ENCODE data around the gene HNRNPC.

DNA sequence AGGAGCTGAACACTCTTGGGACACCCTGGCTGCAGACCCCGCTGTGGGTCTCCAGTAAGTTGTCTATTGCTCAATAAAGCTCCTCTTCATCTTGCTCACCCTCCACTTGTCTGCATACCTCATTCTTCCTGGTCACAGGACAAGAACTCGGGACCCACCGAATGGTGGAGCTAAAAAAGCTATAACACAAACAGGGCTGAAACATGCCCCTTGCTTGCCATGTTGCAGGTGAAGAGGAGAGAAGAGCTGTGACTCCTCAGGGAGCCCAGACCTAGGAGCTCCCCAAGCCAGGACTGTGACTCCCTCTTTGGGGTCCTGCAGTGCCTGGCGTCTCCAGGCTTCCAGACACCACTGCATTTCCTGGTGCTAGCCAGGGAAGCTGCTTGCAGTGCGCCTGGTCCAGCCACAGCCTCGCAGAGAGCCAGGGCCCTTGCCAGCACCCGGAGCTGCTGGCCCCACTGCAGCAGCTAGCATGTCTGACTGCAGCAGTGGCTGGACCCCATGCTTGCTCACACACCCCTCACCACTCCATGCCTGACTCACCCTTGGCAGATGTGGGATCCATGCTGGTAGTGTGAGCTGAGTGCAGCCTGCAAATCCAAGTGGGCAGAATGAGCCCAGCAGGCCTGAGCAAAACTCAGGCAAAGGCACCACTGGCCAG lies 76.2 kb downstream of the HNRNPC start:
- TF ChIP-seq, protein P1, sequence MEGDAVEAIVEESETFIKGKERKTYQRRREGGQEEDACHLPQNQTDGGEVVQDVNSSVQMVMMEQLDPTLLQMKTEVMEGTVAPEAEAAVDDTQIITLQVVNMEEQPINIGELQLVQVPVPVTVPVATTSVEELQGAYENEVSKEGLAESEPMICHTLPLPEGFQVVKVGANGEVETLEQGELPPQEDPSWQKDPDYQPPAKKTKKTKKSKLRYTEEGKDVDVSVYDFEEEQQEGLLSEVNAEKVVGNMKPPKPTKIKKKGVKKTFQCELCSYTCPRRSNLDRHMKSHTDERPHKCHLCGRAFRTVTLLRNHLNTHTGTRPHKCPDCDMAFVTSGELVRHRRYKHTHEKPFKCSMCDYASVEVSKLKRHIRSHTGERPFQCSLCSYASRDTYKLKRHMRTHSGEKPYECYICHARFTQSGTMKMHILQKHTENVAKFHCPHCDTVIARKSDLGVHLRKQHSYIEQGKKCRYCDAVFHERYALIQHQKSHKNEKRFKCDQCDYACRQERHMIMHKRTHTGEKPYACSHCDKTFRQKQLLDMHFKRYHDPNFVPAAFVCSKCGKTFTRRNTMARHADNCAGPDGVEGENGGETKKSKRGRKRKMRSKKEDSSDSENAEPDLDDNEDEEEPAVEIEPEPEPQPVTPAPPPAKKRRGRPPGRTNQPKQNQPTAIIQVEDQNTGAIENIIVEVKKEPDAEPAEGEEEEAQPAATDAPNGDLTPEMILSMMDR (IDR thresholded peaks at IDR 0.05; ENCODE audit: insufficient read depth, low read length, poor library complexity, severe bottlenecking) = no peak
- no peak for TF ChIP-seq EZH2phosphoT487 (conservative IDR thresholded peaks at IDR 0.05; ENCODE audit: low read length)

Measured in SU-DHL-6 (cell line).